Liver (tissue), 9 donors: ENCODE data around the gene MDGA2. TPM values are rescaled to one million over a fixed set of nuclear protein-coding genes. Genes with fewer than 3 reads are reported as not detected.
"Not testable (repeated sequence)": the region's sequence is repeated elsewhere in the genome, so short reads cannot be mapped to it uniquely, and the experiment has no call there.

ENCODE experiments used
- DNase-seq: peaks from one replicate; pipeline ENCODE4 v3.0.0-alpha.2; 2017; ENCODE audit warnings: low spot score
- H3K27ac ChIP-seq, 2 donors: one replicate each; pipeline ENCODE4 v1.7.0; 2013; ENCODE audit warnings: inconsistent platforms in 2 of 2, low read length in 2 of 2, control low read depth in 1 of 2, low read depth in 1 of 2, mild to moderate bottlenecking in 1 of 2
- H3K27me3 ChIP-seq, 4 donors: one replicate each; pipeline versions ENCODE4 v1.6.1 to v1.7.0; 2013; ENCODE audit warnings: low read length in 3 of 4, inconsistent platforms in 1 of 4, mild to moderate bottlenecking in 1 of 4, moderate library complexity in 1 of 4; ENCODE audit not compliant: control insufficient read depth in 4 of 4, insufficient read depth in 4 of 4
- H3K36me3 ChIP-seq, 4 donors: one replicate each; pipeline versions ENCODE4 v1.6.1 to v1.7.0; 2013; ENCODE audit warnings: low read length in 3 of 4, mild to moderate bottlenecking in 3 of 4, low read depth in 1 of 4, moderate library complexity in 1 of 4; ENCODE audit not compliant: control insufficient read depth in 4 of 4, insufficient read depth in 3 of 4
- H3K4me1 ChIP-seq, 4 donors: one replicate each; pipeline versions ENCODE4 v1.6.1 to v1.7.0; 2013; ENCODE audit warnings: low read length in 3 of 4, mild to moderate bottlenecking in 3 of 4, moderate library complexity in 1 of 4; ENCODE audit not compliant: control insufficient read depth in 4 of 4, insufficient read depth in 4 of 4
- H3K4me3 ChIP-seq, 3 donors: one replicate each; pipeline versions ENCODE4 v1.6.1 to v1.7.0; 2013; ENCODE audit warnings: low read length in 3 of 3, control low read depth in 1 of 3, low read depth in 1 of 3, mild to moderate bottlenecking in 1 of 3
- H3K9ac ChIP-seq, 2 donors: one replicate each; pipeline ENCODE4 v1.7.0; 2013; ENCODE audit warnings: low read length in 2 of 2, mild to moderate bottlenecking in 2 of 2, moderate library complexity in 2 of 2, control low read depth in 1 of 2, low read depth in 1 of 2
- H3K9me3 ChIP-seq, 4 donors: one replicate each; pipeline versions ENCODE4 v1.6.1 to v1.7.0; 2013; ENCODE audit warnings: low read length in 3 of 4; ENCODE audit not compliant: control insufficient read depth in 4 of 4
- ATF3 ChIP-seq: IDR thresholded peaks from 2 replicates; pipeline ENCODE4 v1.6.1; 2016; ENCODE audit warnings: antibody characterized with exemption
- EGR1 ChIP-seq, 2 donors: IDR thresholded peaks; 2 replicates each; pipeline ENCODE4 v1.6.1; 2016 to 2018; ENCODE audit warnings: antibody characterized with exemption in 2 of 2, low read depth in 2 of 2
- FOXA1 ChIP-seq: IDR thresholded peaks from 2 replicates; pipeline ENCODE4 v1.6.1; 2016; ENCODE audit warnings: antibody characterized with exemption
- FOXA2 ChIP-seq: IDR thresholded peaks from 2 replicates; pipeline ENCODE4 v1.6.1; 2016; ENCODE audit warnings: antibody characterized with exemption
- GABPA ChIP-seq, 2 donors: IDR thresholded peaks in 1 of 2; conservative IDR thresholded peaks in 1 of 2; 2 replicates each; pipeline ENCODE4 v1.6.1; 2016; ENCODE audit warnings: antibody characterized with exemption in 2 of 2, mild to moderate bottlenecking in 1 of 2, moderate library complexity in 1 of 2
- HNF4A ChIP-seq, 2 donors: conservative IDR thresholded peaks; 2 replicates each; pipeline ENCODE4 v1.6.1; 2016; ENCODE audit warnings: antibody characterized with exemption in 2 of 2, mild to moderate bottlenecking in 2 of 2
- MAX ChIP-seq: IDR thresholded peaks from 2 replicates; pipeline ENCODE4 v1.6.1; 2016; ENCODE audit warnings: antibody characterized with exemption
- NR2F2 ChIP-seq: IDR thresholded peaks from 2 replicates; pipeline ENCODE4 v1.6.1; 2016; ENCODE audit warnings: antibody characterized with exemption
- RAD21 ChIP-seq, 2 donors: IDR thresholded peaks; 2 replicates each; pipeline ENCODE4 v1.6.1; 2016; ENCODE audit warnings: antibody characterized with exemption in 2 of 2, mild to moderate bottlenecking in 2 of 2
- RXRA ChIP-seq, 2 donors: IDR thresholded peaks; 2 replicates each; pipeline ENCODE4 v1.6.1; 2017 to 2018; ENCODE audit warnings: antibody characterized with exemption in 2 of 2, mild to moderate bottlenecking in 1 of 2
- SP1 ChIP-seq: IDR thresholded peaks from 2 replicates; pipeline ENCODE4 v1.6.1; 2018; ENCODE audit warnings: antibody characterized with exemption, mild to moderate bottlenecking
- WGBS: extraction: QIAGEN DNeasy Blood & Tissue Kit; methylation state at CpG from one replicate; pipeline ENCODE4 v1.1.7; 2013; 5-methylcytosine and 5-hydroxymethylcytosine counted together
- polyA plus RNA-seq, 2 donors: library from polyadenylated mRNA; stranded (reverse) in 1 of 2; unstranded in 1 of 2; fragments of 200-250 nt in 1 of 2; fragments of >200 nt in 1 of 2; fragmentation: Nextera tagmentation in 1 of 2; extraction: Ambion mirVana in 1 of 2; gene quantifications; one replicate each; pipeline versions ENCODE4 v1.2.1 to v1.2.3, GENCODE V29; 2013 to 2015
- total RNA-seq, 2 donors: library from RNA; depleted of rRNA; stranded (reverse); fragments of >200 nt; gene quantifications; one replicate each; pipeline ENCODE4 v1.2.3, GENCODE V29; 2014
- TF ChIP-seq, protein P1 (sequence below): fragments of 150-350 bp; IDR thresholded peaks from 2 replicates; pipeline ENCODE4 v1.5.1; 2017; ENCODE audit warnings: improper control_type of control experiment, low read depth, low read length; ENCODE audit not compliant: missing input control
- TF ChIP-seq, protein P2 (sequence below): IDR thresholded peaks from 2 replicates; pipeline ENCODE4 v1.6.1; 2016; ENCODE audit warnings: antibody characterized with exemption, mild to moderate bottlenecking
- donor health status: healthy.
- donor health status: healthy.
- donor health status: healthy.
- donor health status: healthy.
- donor health status: healthy.

MDGA2 gene
- total and polyA plus RNA-seq, 4 donors, result 0.05 to 0.33 (median 0.19) TPM

DNA sequence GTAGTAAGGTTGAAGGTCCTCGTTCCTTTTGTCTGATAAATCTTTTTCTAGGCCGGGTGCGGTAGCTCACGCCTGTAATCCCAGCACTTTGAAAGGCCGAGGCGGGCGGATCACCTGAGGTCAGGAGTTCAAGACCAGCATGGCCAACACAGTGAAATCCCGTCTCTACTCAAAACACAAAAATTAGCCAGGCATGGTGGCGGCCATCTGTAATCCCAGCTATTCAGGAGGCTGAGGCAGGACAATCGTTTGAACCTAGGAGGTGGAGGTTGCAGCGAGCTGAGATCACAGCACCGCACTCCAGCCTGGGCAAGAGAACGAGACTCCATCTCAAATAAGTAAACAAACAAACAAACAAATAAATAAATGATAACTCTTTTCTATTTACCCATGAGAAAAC, 51.3 kb downstream of the MDGA2 start:
- H3K27ac ChIP-seq, H3K36me3 ChIP-seq, H3K4me3 ChIP-seq, H3K4me1 ChIP-seq, H3K9me3 ChIP-seq, DNase-seq, H3K9ac ChIP-seq, H3K27me3 ChIP-seq: not testable (repeated sequence)
- WGBS, result 83% methylated on average over 13 of the region's 13 CpGs

GRCh38 chr14:47619392-47619791, 56.0 kb downstream of the MDGA2 start:
- no peaks in the 10 kb centered on the region for H3K4me1 ChIP-seq
- peaks cover 0 to 4% (median 0%) of the 10 kb centered on the region in 4 donors for H3K27me3 ChIP-seq
- no peaks in the 10 kb centered on the region for H3K9me3 ChIP-seq
- H3K4me3 ChIP-seq, result no peak overlapping the region
- H3K9ac ChIP-seq, result no peak overlapping the region
- H3K36me3 ChIP-seq, result no peaks in the 10 kb centered on the region
- DNase-seq, result no peak
- H3K27ac ChIP-seq, result no peak overlapping the region
- TF ChIP-seq EGR1 (IDR thresholded peaks at IDR 0.05; ENCODE audit: low read depth in 2 of 2) (no peak), HNF4A (conservative IDR thresholded peaks at IDR 0.05) (no peak), RAD21 (IDR thresholded peaks at IDR 0.05) (no peak), SP1 (no peak)
- TF ChIP-seq, protein P1, sequence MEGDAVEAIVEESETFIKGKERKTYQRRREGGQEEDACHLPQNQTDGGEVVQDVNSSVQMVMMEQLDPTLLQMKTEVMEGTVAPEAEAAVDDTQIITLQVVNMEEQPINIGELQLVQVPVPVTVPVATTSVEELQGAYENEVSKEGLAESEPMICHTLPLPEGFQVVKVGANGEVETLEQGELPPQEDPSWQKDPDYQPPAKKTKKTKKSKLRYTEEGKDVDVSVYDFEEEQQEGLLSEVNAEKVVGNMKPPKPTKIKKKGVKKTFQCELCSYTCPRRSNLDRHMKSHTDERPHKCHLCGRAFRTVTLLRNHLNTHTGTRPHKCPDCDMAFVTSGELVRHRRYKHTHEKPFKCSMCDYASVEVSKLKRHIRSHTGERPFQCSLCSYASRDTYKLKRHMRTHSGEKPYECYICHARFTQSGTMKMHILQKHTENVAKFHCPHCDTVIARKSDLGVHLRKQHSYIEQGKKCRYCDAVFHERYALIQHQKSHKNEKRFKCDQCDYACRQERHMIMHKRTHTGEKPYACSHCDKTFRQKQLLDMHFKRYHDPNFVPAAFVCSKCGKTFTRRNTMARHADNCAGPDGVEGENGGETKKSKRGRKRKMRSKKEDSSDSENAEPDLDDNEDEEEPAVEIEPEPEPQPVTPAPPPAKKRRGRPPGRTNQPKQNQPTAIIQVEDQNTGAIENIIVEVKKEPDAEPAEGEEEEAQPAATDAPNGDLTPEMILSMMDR, result no peak
- 60% methylated on average over 3 of the region's 3 CpGs for WGBS

GRCh38 chr14:47606566-47606965, 68.8 kb downstream of the MDGA2 start:
- H3K9ac ChIP-seq, result no peak overlapping the region
- WGBS, result 84% methylated on average over 3 of the region's 3 CpGs
- H3K27me3 ChIP-seq, result no peaks in the 10 kb centered on the region
- H3K4me1 ChIP-seq, result no peaks in the 10 kb centered on the region
- no peak for TF ChIP-seq EGR1 (IDR thresholded peaks at IDR 0.05; ENCODE audit: low read depth in 2 of 2)
- TF ChIP-seq, protein P2, sequence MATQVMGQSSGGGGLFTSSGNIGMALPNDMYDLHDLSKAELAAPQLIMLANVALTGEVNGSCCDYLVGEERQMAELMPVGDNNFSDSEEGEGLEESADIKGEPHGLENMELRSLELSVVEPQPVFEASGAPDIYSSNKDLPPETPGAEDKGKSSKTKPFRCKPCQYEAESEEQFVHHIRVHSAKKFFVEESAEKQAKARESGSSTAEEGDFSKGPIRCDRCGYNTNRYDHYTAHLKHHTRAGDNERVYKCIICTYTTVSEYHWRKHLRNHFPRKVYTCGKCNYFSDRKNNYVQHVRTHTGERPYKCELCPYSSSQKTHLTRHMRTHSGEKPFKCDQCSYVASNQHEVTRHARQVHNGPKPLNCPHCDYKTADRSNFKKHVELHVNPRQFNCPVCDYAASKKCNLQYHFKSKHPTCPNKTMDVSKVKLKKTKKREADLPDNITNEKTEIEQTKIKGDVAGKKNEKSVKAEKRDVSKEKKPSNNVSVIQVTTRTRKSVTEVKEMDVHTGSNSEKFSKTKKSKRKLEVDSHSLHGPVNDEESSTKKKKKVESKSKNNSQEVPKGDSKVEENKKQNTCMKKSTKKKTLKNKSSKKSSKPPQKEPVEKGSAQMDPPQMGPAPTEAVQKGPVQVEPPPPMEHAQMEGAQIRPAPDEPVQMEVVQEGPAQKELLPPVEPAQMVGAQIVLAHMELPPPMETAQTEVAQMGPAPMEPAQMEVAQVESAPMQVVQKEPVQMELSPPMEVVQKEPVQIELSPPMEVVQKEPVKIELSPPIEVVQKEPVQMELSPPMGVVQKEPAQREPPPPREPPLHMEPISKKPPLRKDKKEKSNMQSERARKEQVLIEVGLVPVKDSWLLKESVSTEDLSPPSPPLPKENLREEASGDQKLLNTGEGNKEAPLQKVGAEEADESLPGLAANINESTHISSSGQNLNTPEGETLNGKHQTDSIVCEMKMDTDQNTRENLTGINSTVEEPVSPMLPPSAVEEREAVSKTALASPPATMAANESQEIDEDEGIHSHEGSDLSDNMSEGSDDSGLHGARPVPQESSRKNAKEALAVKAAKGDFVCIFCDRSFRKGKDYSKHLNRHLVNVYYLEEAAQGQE, result no peak
- TF ChIP-seq FOXA1, result no peak
- TF ChIP-seq MAX, result no peak
- TF ChIP-seq FOXA2, result no peak
- no peak for TF ChIP-seq ATF3
- TF ChIP-seq, protein P1, result no peak
- no peak for TF ChIP-seq SP1
- no peak for TF ChIP-seq HNF4A (conservative IDR thresholded peaks at IDR 0.05)
- no peak for TF ChIP-seq GABPA (IDR thresholded peaks at IDR 0.05 in 1 of 2, conservative IDR thresholded peaks at IDR 0.05 in 1 of 2)
- no peak for TF ChIP-seq NR2F2
- no peak for TF ChIP-seq RXRA (IDR thresholded peaks at IDR 0.05)
- DNase-seq, result no peak
- H3K27ac ChIP-seq, result no peak overlapping the region
- H3K9me3 ChIP-seq, result no peaks in the 10 kb centered on the region
- no peak overlapping the region for H3K4me3 ChIP-seq
- no peaks in the 10 kb centered on the region for H3K36me3 ChIP-seq
